HG03139 (cell line): ENCODE measurements around the gene CHCHD1.
A peak's percentile ranks its signal among the peaks of the same experiment; 100 is the strongest.
"Not testable (repeated sequence)": the region's sequence is repeated elsewhere in the genome, so short reads cannot be mapped to it uniquely, and the experiment has no call there.

Experiments
- ATAC-seq: cut with Tn5 transposase; IDR thresholded peaks from one replicate; pipeline ENCODE4 v1.9.1; 2021; ENCODE audit not compliant: unreplicated experiment

The CHCHD1 gene

DNA sequence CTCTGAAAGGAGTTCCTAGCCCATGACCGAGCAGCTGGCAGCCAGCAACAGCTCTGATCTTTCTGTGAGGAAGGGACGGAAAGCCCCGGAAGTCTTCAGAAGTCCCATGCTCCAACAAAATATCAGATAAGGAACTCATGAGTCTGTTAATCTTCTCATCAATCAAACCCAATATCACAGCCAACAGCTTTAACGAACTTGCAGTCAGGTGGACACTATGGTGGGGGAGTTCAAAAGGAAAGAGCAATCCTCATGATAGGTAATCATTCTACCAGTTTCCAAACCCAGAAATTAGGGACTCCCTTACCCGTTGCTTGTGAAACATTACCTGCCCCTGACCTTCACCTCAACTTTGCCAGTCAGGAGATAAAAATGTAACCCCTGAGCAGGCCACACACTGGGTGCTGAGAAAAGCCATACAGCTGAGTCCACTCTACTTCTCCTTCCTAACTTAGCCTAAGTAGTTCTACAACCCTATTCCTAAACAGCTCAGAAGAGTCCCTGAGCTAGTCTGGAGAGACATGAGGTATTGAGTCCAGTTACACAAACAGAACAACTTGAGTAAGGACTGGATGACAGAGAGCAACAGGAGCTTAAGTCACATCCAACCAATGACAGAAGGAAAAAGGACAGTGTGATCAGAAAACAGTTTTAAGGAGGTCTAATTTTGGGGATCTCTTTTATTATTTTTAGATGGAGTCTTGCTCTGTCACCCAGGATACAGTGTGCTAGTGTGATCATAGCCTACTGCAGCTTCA is 27.4 kb downstream of the CHCHD1 start:
- ATAC-seq: no peak

DNA sequence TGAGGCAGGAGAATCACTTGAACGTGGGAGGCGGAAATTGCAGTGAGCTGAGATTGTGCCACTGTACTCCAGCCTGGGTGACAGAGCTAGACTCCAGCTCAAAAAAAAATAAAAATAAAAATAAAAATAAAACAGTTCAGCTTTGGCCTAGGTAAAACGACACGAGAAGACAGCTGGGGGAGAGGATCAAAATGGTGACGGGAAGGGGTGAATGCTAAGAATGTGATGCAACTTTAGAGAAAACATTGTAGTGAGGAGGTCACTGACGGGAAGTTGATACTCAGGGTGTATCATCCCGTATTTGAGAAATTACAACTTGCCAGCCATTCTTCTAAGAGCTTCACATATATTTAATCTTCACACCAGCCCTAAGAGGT is 28.5 kb downstream of the CHCHD1 start:
- ATAC-seq: no peak

GRCh38 chr10:73810735-73811465 is 29.1 kb downstream of the CHCHD1 start:
- peak; percentile 23 for ATAC-seq

DNA sequence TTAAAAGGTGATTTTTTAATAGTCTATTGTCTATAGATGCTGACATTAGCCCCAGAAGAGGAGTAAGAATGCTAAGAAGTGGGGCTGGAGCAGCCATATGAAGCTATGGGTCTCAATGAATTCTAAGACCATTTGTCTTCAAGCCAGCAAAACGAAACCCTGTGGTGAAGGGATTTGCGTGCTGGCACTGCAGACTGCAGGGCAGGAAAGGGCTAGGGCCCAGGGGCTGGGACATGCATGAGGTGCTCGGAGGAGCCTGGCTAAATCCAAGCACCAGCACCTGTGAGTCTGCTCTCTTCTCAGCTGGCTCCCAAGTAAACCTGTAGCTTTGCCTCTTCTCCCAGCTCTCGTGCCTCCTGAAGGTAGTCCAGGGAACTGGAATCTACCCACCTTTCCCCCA is 30.8 kb downstream of the CHCHD1 start:
- ATAC-seq: no peak

DNA sequence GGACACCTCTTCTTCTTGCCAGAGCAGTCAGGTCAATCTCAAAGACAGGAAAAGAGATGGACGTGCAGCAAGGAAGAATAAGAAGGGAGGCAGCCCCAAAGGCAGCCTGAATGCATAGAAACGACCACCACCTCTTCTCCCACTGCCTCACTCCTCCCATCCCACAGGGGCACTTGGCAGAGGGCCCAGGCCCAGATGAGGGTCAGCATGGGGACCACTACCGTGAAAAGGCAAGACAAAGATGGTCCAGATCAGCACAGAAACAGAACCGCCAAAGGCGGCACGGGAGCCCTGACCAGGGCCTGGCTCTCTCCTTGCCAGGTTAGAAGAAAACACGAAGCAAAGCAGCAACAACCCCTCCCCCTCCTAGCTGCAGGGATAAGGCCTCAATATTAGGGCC is 31.5 kb downstream of the CHCHD1 start:
- no peak for ATAC-seq

DNA sequence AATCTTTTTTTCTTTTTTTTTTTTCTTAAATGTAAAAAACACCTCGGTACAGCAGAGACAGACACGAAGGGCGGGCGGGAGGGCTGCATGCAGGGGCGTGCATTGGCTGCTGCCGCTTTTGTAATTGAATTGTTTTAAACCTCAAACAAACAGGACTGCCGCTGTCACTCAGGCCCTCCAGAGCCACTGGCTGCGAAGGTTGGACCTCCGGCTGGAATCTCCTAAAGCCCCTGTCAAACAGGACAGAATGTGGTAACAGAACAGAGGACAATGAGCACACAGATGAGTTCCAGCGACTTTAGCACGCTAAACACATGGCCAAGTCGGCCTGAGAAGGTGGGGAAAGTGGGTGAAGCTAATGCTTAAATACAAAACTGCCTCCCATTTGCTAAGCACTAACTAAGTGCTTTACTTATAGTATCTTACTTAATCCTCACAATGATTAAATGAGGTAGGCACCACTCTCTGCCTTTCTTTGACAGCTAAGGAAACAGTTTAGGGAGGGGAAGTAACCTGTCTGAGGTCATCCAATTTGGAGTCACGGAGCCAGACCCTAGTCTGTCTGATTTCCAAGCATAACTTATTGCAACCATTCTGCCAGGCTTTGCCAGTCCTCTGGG is 32.5 kb downstream of the CHCHD1 start:
- ATAC-seq: no peak

DNA sequence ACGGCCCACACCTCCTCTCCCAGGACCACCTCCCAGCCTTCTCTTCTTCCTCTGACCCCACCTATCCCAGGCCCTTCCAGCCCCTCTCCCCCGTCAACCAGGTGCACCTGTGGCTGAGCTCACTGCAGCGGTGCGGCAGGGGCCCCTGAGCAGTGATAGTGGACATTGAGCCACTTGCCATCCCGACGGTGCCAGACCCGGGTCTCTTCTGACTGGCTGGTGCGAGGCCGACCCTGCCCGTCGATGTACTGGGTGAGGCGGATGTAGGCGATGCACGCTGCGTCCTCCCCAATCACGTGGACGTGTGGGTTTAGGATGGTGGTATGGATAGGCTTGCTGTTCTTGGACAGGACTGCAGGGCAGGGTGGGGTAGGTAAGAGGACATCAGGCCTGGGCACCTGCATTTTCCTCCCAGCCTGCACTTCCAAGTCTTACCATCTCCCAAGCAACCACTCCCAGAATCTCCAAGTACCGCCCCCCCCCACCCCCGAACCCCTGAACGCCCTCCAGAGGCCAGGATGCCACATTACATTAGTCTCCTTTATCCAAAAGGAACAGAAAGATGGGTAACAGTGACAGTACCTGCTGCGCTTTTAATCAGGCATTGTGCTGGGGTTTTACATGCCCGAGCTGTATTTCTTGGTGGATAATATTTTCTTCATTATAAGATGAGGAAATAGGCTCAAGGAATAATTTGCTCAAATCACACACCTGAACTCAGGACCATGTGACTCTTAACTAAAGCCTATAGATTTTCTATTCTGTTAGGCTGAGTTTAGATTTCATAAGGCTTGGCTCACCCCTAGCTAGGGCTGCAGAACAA is 33.3 kb downstream of the CHCHD1 start:
- ATAC-seq: no peak

DNA sequence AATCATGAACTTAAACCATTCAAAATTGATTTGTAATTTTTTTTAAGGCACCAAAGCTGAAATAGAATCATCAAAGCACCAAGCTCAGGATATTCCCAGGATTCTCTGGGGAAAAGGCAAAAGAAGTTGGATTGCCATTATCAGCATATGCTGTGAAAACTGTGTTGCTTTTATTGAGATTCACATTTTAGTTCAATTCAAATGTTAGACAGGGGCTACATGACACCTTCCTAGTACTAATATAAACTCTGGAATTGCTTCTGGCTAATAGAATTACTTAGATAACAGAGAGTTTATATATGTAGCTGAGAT is 33.8 kb downstream of the CHCHD1 start:
- ATAC-seq: no peak

DNA sequence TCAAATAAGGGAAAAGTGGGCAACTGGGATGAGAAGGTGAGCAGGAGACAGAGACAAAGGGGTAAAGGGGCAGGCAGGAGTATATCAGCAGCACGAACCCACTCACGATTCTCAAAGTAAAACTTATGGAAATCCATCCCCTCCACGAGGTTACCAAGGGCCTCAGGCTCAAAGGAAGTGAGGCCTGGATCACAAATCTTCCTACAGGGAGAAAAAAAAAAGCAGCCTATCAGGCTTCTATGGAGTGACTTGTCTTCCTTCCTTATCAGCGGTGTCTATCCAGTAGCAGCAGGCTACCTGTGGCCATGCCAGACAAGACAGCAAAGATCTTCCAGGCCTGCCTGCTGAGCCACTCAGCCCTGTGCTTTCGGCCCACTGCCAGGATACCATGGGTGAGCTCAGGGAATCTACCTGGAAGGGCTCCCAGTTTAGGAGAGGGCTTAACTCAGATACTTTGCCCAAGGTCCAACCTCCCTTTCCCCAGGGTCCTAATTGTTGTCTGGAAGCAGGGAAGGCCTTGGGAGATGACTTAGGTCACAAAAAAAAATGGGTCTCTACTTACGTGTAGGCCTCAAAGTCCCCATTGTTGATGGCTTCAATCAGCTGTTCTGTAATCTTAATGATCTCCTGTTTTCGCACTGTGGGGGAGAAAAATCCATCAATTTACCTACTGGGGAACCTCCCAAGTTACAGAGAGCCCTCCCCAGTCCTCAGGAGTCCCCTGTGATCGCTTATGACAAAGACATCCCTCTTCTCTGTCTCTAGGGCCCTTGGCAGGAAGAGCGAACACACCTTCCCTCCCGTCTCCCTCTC is 35.3 kb downstream of the CHCHD1 start:
- no peak for ATAC-seq

GRCh38 chr10:73817826-73818225 is 36.0 kb downstream of the CHCHD1 start:
- ATAC-seq: no peak

GRCh38 chr10:73818402-73818801 is 36.6 kb downstream of the CHCHD1 start:
- no peak for ATAC-seq

GRCh38 chr10:73819081-73819480 is 37.2 kb downstream of the CHCHD1 start:
- no peak for ATAC-seq

GRCh38 chr10:73819513-73820093 is 37.8 kb downstream of the CHCHD1 start:
- ATAC-seq: no peak

- ATAC-seq: no peak
These were observed 41.5 kb downstream of the CHCHD1 start for GRCh38 chr10:73823391-73823790.

DNA sequence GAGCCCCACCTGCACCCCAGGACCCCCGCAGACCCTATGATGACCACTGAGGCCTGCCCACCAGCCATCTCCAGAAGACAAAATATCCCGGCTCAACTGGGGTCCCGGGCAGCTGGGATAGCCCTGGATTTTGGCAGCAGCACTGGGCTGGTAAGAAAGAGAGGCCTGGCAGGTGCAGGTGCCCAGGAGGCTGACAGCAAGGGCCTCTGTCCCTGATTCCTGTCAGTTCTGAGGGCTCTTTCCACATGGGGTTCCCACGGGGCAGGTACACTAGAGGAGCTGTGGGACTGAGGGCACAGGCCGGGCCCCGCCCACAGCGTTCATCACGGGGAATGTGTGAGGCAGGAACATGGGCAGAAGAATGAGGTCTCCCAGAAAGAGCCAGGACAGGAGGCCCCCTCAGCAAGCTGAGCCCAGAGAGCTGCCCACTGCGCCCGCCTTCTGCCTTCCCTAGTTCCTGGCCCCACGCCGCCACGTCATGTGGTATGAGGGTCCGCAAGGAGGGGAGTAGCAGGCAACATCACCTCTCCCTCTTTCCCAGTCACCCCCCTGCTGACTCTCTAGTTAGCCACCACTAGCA is 42.4 kb downstream of the CHCHD1 start:
- ATAC-seq: no peak

DNA sequence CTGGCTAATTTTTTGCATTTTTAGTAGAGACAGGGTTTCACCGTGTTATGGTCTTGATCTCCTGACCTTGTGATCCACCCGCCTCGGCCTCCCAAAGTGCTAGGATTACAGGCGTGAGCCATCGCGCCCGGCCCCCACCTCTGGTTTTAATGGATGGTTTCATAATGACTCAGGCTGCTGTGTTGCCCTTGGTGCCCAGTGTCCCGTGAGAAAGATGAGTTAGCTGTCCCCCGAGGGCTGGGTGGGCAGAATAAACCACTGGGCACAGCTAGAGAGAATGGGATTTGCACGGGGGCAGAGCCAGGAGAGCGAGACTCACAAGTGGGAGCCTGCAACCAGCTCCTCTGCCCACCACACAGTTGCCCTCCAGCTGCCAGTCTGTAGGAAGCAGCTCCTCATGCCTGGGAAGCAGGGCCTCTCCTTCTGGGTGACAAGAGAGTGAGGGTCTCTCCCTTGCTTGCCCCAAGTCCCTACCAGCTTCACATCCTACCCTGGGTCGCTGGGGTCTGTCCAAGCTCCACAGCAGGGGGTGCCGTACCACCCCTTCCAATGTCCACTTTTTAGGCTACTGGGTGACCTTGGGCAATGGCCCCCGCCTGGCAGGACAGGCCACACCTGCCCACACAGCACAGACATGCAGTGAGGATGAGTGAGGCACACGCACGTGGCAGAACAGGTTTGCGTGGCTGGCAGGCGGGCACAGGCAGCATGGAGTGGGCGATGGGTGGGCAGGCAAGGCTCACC is 45.7 kb downstream of the CHCHD1 start:
- ATAC-seq: no peak

DNA sequence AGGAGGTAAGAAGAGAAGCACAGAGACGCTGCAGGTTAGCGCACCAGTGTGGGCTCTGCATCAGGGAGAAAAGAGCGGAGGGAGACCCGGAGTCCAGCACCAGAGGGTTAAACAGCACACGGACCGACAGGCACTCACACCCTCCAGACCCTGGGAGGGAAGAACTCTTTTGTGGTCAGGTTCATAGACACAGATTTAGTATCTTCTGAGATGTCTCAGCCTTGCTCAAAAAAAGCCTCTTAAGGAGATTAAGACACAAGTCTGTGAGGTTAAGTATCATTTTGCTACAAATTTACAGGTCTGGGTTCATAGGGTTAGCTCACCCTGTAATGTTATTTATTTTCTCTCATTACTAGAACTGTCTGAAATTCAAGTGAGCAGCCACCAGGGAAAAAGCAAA is 46.3 kb downstream of the CHCHD1 start:
- ATAC-seq: no peak

GRCh38 chr10:73829090-73829489 is 47.2 kb downstream of the CHCHD1 start:
- ATAC-seq: not testable (repeated sequence)
